Measurements from ENCODE around the gene ARFGEF2. TPM values are rescaled to one million over a fixed set of nuclear protein-coding genes. Genes with fewer than 3 reads are reported as not detected.

ARFGEF2 gene
- total and polyA plus RNA-seq, 2 of the 8 experiments (the other 6 are each of a cell fraction or from before 2014, with no cell fraction given) = 8.1 to 21.8 TPM

- TF ChIP-seq, protein P1, sequence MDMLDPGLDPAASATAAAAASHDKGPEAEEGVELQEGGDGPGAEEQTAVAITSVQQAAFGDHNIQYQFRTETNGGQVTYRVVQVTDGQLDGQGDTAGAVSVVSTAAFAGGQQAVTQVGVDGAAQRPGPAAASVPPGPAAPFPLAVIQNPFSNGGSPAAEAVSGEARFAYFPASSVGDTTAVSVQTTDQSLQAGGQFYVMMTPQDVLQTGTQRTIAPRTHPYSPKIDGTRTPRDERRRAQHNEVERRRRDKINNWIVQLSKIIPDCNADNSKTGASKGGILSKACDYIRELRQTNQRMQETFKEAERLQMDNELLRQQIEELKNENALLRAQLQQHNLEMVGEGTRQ (IDR thresholded peaks at IDR 0.05; ENCODE audit: low read length) = no peak
- TF ChIP-seq, protein P2, sequence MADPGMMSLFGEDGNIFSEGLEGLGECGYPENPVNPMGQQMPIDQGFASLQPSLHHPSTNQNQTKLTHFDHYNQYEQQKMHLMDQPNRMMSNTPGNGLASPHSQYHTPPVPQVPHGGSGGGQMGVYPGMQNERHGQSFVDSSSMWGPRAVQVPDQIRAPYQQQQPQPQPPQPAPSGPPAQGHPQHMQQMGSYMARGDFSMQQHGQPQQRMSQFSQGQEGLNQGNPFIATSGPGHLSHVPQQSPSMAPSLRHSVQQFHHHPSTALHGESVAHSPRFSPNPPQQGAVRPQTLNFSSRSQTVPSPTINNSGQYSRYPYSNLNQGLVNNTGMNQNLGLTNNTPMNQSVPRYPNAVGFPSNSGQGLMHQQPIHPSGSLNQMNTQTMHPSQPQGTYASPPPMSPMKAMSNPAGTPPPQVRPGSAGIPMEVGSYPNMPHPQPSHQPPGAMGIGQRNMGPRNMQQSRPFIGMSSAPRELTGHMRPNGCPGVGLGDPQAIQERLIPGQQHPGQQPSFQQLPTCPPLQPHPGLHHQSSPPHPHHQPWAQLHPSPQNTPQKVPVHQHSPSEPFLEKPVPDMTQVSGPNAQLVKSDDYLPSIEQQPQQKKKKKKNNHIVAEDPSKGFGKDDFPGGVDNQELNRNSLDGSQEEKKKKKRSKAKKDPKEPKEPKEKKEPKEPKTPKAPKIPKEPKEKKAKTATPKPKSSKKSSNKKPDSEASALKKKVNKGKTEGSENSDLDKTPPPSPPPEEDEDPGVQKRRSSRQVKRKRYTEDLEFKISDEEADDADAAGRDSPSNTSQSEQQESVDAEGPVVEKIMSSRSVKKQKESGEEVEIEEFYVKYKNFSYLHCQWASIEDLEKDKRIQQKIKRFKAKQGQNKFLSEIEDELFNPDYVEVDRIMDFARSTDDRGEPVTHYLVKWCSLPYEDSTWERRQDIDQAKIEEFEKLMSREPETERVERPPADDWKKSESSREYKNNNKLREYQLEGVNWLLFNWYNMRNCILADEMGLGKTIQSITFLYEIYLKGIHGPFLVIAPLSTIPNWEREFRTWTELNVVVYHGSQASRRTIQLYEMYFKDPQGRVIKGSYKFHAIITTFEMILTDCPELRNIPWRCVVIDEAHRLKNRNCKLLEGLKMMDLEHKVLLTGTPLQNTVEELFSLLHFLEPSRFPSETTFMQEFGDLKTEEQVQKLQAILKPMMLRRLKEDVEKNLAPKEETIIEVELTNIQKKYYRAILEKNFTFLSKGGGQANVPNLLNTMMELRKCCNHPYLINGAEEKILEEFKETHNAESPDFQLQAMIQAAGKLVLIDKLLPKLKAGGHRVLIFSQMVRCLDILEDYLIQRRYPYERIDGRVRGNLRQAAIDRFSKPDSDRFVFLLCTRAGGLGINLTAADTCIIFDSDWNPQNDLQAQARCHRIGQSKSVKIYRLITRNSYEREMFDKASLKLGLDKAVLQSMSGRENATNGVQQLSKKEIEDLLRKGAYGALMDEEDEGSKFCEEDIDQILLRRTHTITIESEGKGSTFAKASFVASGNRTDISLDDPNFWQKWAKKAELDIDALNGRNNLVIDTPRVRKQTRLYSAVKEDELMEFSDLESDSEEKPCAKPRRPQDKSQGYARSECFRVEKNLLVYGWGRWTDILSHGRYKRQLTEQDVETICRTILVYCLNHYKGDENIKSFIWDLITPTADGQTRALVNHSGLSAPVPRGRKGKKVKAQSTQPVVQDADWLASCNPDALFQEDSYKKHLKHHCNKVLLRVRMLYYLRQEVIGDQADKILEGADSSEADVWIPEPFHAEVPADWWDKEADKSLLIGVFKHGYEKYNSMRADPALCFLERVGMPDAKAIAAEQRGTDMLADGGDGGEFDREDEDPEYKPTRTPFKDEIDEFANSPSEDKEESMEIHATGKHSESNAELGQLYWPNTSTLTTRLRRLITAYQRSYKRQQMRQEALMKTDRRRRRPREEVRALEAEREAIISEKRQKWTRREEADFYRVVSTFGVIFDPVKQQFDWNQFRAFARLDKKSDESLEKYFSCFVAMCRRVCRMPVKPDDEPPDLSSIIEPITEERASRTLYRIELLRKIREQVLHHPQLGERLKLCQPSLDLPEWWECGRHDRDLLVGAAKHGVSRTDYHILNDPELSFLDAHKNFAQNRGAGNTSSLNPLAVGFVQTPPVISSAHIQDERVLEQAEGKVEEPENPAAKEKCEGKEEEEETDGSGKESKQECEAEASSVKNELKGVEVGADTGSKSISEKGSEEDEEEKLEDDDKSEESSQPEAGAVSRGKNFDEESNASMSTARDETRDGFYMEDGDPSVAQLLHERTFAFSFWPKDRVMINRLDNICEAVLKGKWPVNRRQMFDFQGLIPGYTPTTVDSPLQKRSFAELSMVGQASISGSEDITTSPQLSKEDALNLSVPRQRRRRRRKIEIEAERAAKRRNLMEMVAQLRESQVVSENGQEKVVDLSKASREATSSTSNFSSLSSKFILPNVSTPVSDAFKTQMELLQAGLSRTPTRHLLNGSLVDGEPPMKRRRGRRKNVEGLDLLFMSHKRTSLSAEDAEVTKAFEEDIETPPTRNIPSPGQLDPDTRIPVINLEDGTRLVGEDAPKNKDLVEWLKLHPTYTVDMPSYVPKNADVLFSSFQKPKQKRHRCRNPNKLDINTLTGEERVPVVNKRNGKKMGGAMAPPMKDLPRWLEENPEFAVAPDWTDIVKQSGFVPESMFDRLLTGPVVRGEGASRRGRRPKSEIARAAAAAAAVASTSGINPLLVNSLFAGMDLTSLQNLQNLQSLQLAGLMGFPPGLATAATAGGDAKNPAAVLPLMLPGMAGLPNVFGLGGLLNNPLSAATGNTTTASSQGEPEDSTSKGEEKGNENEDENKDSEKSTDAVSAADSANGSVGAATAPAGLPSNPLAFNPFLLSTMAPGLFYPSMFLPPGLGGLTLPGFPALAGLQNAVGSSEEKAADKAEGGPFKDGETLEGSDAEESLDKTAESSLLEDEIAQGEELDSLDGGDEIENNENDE (IDR thresholded peaks at IDR 0.05; ENCODE audit: insufficient replicate concordance, low read length) = no peak
- TF ChIP-seq ASH2L (IDR thresholded peaks at IDR 0.05; ENCODE audit: low read length) (no peak), TAF1 (IDR thresholded peaks at IDR 0.05; ENCODE audit: low read depth, low read length) (no peak), RNF2 (IDR thresholded peaks at IDR 0.05; ENCODE audit: borderline replicate concordance, low read depth, low read length, missing control alignments, poor library complexity, severe bottlenecking) (no peak), YY1 (IDR thresholded peaks at IDR 0.05; ENCODE audit: low read depth, low read length) (no peak)
Measured at GRCh38 chr20:48924756-48925109, 3.2 kb downstream of the ARFGEF2 start (continued).

Measured in H1 (cell line).